Neural cell (in vitro differentiated cells): ENCODE measurements around the gene CASZ1. TPM values are rescaled to one million over a fixed set of nuclear protein-coding genes. Genes with fewer than 3 reads are reported as not detected.

Experiments used
- H2AFZ ChIP-seq: fragments of 200-600, 300-800 bp; sonication (generic), shearing (Covaris generic); 2 replicates; pipeline ENCODE4 v1.6.0; 2014; ENCODE audit warnings: low read depth, mild to moderate bottlenecking, antibody characterized with exemption, low read length, moderate library complexity
- H3F3A ChIP-seq: fragments of 200-600 bp; shearing (Covaris generic); 2 replicates; pipeline ENCODE4 v1.6.1; 2016; ENCODE audit warnings: mild to moderate bottlenecking, moderate library complexity, mixed read lengths, antibody characterized with exemption, low read length; ENCODE audit not compliant: insufficient read depth, poor library complexity, severe bottlenecking
- H3K27ac ChIP-seq: fragments of 200-600, 300-800 bp; sonication (generic), shearing (Covaris generic); 2 replicates; pipeline ENCODE4 v1.5.1; 2014; ENCODE audit warnings: mild to moderate bottlenecking, low read length, moderate library complexity
- H3K27me3 ChIP-seq: fragments of 300-800, 200-600 bp; sonication (generic), shearing (Covaris generic); 2 replicates; pipeline ENCODE4 v1.6.0; 2014; ENCODE audit warnings: mild to moderate bottlenecking, low read depth, low read length, moderate library complexity; ENCODE audit not compliant: insufficient read depth
- H3K36me3 ChIP-seq: fragments of 300-800, 200-600 bp; sonication (generic), shearing (Covaris generic); 2 replicates; pipeline ENCODE4 v1.5.1; 2014; ENCODE audit warnings: mild to moderate bottlenecking, antibody characterized with exemption, low read length, moderate library complexity; ENCODE audit not compliant: insufficient read depth
- H3K4me2 ChIP-seq: fragments of 300-800, 200-600 bp; sonication (generic), shearing (Covaris generic); 2 replicates; pipeline ENCODE4 v1.6.0; 2014; ENCODE audit warnings: mild to moderate bottlenecking, low read length
- H3K4me3 ChIP-seq: fragments of 300-800, 200-600 bp; sonication (generic), shearing (Covaris generic); 2 replicates; pipeline ENCODE4 v1.5.1; 2014; ENCODE audit warnings: mild to moderate bottlenecking, low read length, moderate library complexity
- H3K79me2 ChIP-seq: fragments of 200-600 bp; shearing (Covaris generic); replicated peaks from 2 replicates; pipeline ENCODE4 v1.6.0; 2014; ENCODE audit warnings: mild to moderate bottlenecking, low read length, moderate library complexity; ENCODE audit not compliant: insufficient read depth
- H3K9ac ChIP-seq: fragments of 300-800, 200-600 bp; sonication (generic), shearing (Covaris generic); 2 replicates; pipeline ENCODE4 v1.6.1; 2016; ENCODE audit warnings: mild to moderate bottlenecking, low read length, mixed read lengths
- H3K9me2 ChIP-seq: fragments of 200-600 bp; shearing (Covaris generic); 2 replicates; pipeline ENCODE4 v1.6.1; 2016; ENCODE audit warnings: mild to moderate bottlenecking, low read length, mixed read lengths; ENCODE audit not compliant: insufficient read depth
- H3K9me3 ChIP-seq: fragments of 200-600, 300-800 bp; sonication (generic), shearing (Covaris generic); 2 replicates; pipeline ENCODE4 v1.6.1; 2016; ENCODE audit warnings: mild to moderate bottlenecking, mixed run types, low read length, moderate library complexity, mixed read lengths
- H4K20me1 ChIP-seq: fragments of 200-600 bp; shearing (Covaris generic); 2 replicates; pipeline ENCODE4 v1.6.1; 2016; ENCODE audit warnings: mild to moderate bottlenecking, mixed run types; ENCODE audit not compliant: insufficient read depth
- CTCF ChIP-seq: fragments of 450-650 bp; IDR thresholded peaks from 2 replicates; pipeline ENCODE4 v1.5.1; 2014; ENCODE audit warnings: antibody characterized with exemption, mild to moderate bottlenecking, moderate library complexity; ENCODE audit not compliant: poor library complexity, severe bottlenecking
- EP300 ChIP-seq: fragments of 450-650 bp; conservative IDR thresholded peaks from 2 replicates; pipeline ENCODE4 v1.6.1; 2014; ENCODE audit warnings: antibody characterized with exemption, mild to moderate bottlenecking, moderate library complexity; ENCODE audit not compliant: poor library complexity, severe bottlenecking
- EZH2 ChIP-seq: fragments of 200-600, 300-800 bp; shearing (Covaris generic), sonication (generic); IDR thresholded peaks from 2 replicates; pipeline ENCODE4 v1.6.1; 2014; ENCODE audit warnings: antibody characterized with exemption, low read length, borderline replicate concordance, mild to moderate bottlenecking; ENCODE audit not compliant: insufficient read depth, poor library complexity, severe bottlenecking
- MXI1 ChIP-seq: fragments of 450-650 bp; conservative IDR thresholded peaks from 2 replicates; pipeline ENCODE4 v1.6.1; 2014; ENCODE audit warnings: antibody characterized with exemption, mild to moderate bottlenecking; ENCODE audit not compliant: poor library complexity, severe bottlenecking
- POLR2AphosphoS5 ChIP-seq: IDR thresholded peaks from 2 replicates; pipeline ENCODE4 v1.6.1; 2012
- RAD21 ChIP-seq: fragments of 450-650 bp; conservative IDR thresholded peaks from 2 replicates; pipeline ENCODE4 v1.6.1; 2014; ENCODE audit warnings: antibody characterized with exemption, mild to moderate bottlenecking, moderate library complexity
- SMC3 ChIP-seq: fragments of 450-650 bp; conservative IDR thresholded peaks from 2 replicates; pipeline ENCODE4 v1.6.1; 2014; ENCODE audit warnings: antibody characterized with exemption, mild to moderate bottlenecking, moderate library complexity; ENCODE audit not compliant: poor library complexity
- TAF1 ChIP-seq: IDR thresholded peaks from 2 replicates; pipeline ENCODE4 v1.6.1; 2012; ENCODE audit warnings: low read depth
- polyA plus RNA-seq: library from polyadenylated mRNA; depleted of rRNA; stranded (reverse); fragments of >200 nt; gene quantifications from 2 replicates; pipeline ENCODE4 v1.2.3, GENCODE V29; 2014
- TF ChIP-seq, protein P1 (sequence below): IDR thresholded peaks from 2 replicates; pipeline ENCODE4 v1.6.1; 2012; ENCODE audit warnings: borderline replicate concordance

Gene CASZ1
- polyA plus RNA-seq, 1 donor from 2014 or later, result 0.27 TPM

DNA sequence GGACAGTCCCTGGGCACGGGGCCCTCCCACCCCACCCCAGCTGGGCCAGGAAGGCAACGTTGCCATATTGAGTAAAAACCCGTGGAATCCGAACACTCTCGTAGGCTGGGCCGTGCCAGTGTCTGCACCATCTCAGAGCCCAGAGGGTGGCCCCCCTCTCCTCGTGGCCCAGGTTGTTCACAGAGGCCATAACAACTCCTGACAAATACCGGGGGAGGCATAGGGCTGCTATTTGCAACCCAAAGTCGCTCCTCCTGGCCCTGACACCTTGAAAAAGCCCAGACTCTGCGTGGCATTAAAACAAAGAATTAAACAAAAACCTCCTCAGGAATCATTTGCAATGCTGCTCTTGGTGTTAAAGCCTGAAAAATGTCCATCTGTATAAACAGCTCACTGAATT, 141.4 kb downstream of the CASZ1 start:
- no peaks in the 10 kb centered on the region for H3K9me3 ChIP-seq
- no peak overlapping the region for H2AFZ ChIP-seq
- H3K4me3 ChIP-seq, result no peak overlapping the region
- no peaks in the 10 kb centered on the region for H3F3A ChIP-seq
- no peaks in the 10 kb centered on the region for H3K9me2 ChIP-seq
- no peaks in the 10 kb centered on the region for H3K79me2 ChIP-seq
- H3K27ac ChIP-seq, result no peak overlapping the region
- no peaks in the 10 kb centered on the region for H3K27me3 ChIP-seq
- no peak overlapping the region for H3K4me2 ChIP-seq
- TF ChIP-seq EZH2, result no peak
- TF ChIP-seq, protein P1, sequence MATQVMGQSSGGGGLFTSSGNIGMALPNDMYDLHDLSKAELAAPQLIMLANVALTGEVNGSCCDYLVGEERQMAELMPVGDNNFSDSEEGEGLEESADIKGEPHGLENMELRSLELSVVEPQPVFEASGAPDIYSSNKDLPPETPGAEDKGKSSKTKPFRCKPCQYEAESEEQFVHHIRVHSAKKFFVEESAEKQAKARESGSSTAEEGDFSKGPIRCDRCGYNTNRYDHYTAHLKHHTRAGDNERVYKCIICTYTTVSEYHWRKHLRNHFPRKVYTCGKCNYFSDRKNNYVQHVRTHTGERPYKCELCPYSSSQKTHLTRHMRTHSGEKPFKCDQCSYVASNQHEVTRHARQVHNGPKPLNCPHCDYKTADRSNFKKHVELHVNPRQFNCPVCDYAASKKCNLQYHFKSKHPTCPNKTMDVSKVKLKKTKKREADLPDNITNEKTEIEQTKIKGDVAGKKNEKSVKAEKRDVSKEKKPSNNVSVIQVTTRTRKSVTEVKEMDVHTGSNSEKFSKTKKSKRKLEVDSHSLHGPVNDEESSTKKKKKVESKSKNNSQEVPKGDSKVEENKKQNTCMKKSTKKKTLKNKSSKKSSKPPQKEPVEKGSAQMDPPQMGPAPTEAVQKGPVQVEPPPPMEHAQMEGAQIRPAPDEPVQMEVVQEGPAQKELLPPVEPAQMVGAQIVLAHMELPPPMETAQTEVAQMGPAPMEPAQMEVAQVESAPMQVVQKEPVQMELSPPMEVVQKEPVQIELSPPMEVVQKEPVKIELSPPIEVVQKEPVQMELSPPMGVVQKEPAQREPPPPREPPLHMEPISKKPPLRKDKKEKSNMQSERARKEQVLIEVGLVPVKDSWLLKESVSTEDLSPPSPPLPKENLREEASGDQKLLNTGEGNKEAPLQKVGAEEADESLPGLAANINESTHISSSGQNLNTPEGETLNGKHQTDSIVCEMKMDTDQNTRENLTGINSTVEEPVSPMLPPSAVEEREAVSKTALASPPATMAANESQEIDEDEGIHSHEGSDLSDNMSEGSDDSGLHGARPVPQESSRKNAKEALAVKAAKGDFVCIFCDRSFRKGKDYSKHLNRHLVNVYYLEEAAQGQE, result no peak
- no peak for TF ChIP-seq EP300
- no peak for TF ChIP-seq CTCF
- TF ChIP-seq POLR2AphosphoS5, result no peak
- no peak for TF ChIP-seq RAD21
- no peak for TF ChIP-seq TAF1
- no peak for TF ChIP-seq SMC3
- no peak for TF ChIP-seq MXI1
- H4K20me1 ChIP-seq, result no peaks in the 10 kb centered on the region
- H3K36me3 ChIP-seq, result no peaks in the 10 kb centered on the region
- H3K9ac ChIP-seq, result no peak overlapping the region

- H3K4me2 ChIP-seq, result no peak overlapping the region
- no peaks in the 10 kb centered on the region for H3K27me3 ChIP-seq
- no peaks in the 10 kb centered on the region for H4K20me1 ChIP-seq
- no peak overlapping the region for H2AFZ ChIP-seq
- H3K36me3 ChIP-seq, result no peaks in the 10 kb centered on the region
- H3K27ac ChIP-seq, result no peak overlapping the region
- H3K9me2 ChIP-seq, result no peaks in the 10 kb centered on the region
- no peak overlapping the region for H3K9ac ChIP-seq
- H3K79me2 ChIP-seq, result no peaks in the 10 kb centered on the region
- no peaks in the 10 kb centered on the region for H3F3A ChIP-seq
- H3K4me3 ChIP-seq, result no peak overlapping the region
- TF ChIP-seq TAF1 (no peak), MXI1 (no peak)
- no peaks in the 10 kb centered on the region for H3K9me3 ChIP-seq
These were observed 142.9 kb downstream of the CASZ1 start for GRCh38 chr1:10653370-10654125.
